H1 (cell line): Measurements from ENCODE around the gene DCUN1D4. TPM values are rescaled to one million over a fixed set of nuclear protein-coding genes. Genes with fewer than 3 reads are reported as not detected.

ENCODE experiments used
- CHD7 ChIP-seq: fragments of 300-600 bp; sonication (generic); IDR thresholded peaks from 2 replicates; pipeline ENCODE4 v1.7.1; 2012; ENCODE audit warnings: low read length, moderate library complexity, mild to moderate bottlenecking, inconsistent platforms; ENCODE audit not compliant: insufficient replicate concordance
- CREB1 ChIP-seq: IDR thresholded peaks from 2 replicates; pipeline ENCODE4 v1.6.1; 2012; ENCODE audit warnings: inconsistent platforms
- E2F6 ChIP-seq: IDR thresholded peaks from 2 replicates; pipeline ENCODE4 v1.6.1; 2012; ENCODE audit warnings: inconsistent platforms
- HDAC6 ChIP-seq: IDR thresholded peaks from one replicate; pipeline ENCODE4 v1.7.1; 2012; ENCODE audit warnings: low read depth, mild to moderate bottlenecking, inconsistent platforms, low read length, moderate library complexity
- RAD21 ChIP-seq, 2 experiments: IDR thresholded peaks in 1 of 2; conservative IDR thresholded peaks in 1 of 2; 2 replicates each; pipeline ENCODE4 v1.6.1; 2011; ENCODE audit warnings: low read depth in 2 of 2, low read length in 2 of 2, improper control_type of control experiment in 1 of 2, inconsistent platforms in 1 of 2, mild to moderate bottlenecking in 1 of 2, moderate library complexity in 1 of 2
- RXRA ChIP-seq: IDR thresholded peaks from 2 replicates; pipeline ENCODE4 v1.6.1; 2011; ENCODE audit warnings: low read depth, mild to moderate bottlenecking, low read length, moderate library complexity; ENCODE audit not compliant: insufficient read depth
- SP2 ChIP-seq: IDR thresholded peaks from 2 replicates; pipeline ENCODE4 v1.6.1; 2012; ENCODE audit warnings: mild to moderate bottlenecking, low read length, inconsistent platforms
- TAF7 ChIP-seq: optimal IDR thresholded peaks from 2 replicates; pipeline ENCODE3; 2011; ENCODE audit warnings: low read depth, mild to moderate bottlenecking, inconsistent platforms, low read length, moderate library complexity, borderline replicate concordance
- polyA plus RNA-seq, 7 experiments: library from polyadenylated mRNA; depleted of rRNA in 3 of 7; stranded (reverse) in 5 of 7; unstranded in 2 of 7; fragments of >200 nt in 5 of 7; fragments of 200-250 nt in 2 of 7; gene quantifications; 1 replicate in 5 of 7; 2 replicates in 1 of 7; 4 replicates in 1 of 7; pipeline versions ENCODE4 v1.2.1 to v1.2.3, GENCODE V29; 2011 to 2013; ENCODE audit warnings: missing spikeins in 2 of 7, mixed read lengths in 2 of 7
- total RNA-seq: library from RNA; stranded (reverse); fragmentation: NEBNext Ultra II Directional; extraction: Animal tissue kit (Norgen Biotek cat#: 25700); gene quantifications from 2 replicates; pipeline ENCODE4 v1.2.1, GENCODE V29; 2021

The DCUN1D4 gene
- total and polyA plus RNA-seq, 2 of the 8 experiments (the other 6 are each of a cell fraction or from before 2014, with no cell fraction given) = 22.9 to 55.9 TPM

GRCh38 chr4:51833236-51833635, 9.7 kb upstream of the DCUN1D4 start (continued):
- TF ChIP-seq CHD7 (no peak), RAD21 (IDR thresholded peaks at IDR 0.05 in 1 of 2, conservative IDR thresholded peaks at IDR 0.05 in 1 of 2; ENCODE audit: low read depth in 2 of 2, low read length in 2 of 2) (no peak), RXRA (no peak), HDAC6 (no peak), SP2 (no peak), E2F6 (no peak), TAF7 (no peak), CREB1 (no peak)
